Measurements from ENCODE around the gene KAZN. TPM values are rescaled to one million over a fixed set of nuclear protein-coding genes. Genes with fewer than 3 reads are reported as not detected.

Gene KAZN
- total RNA-seq, 2 donors from 2014 or later, result 9.8 to 12.2 TPM

GRCh38 chr1:15043934-15044333 lies 445.4 kb downstream of the KAZN start:
- no peak for DNase-seq
- Histone ChIP-seq H3K27me3 (no peaks in the 10 kb centered on the region), H3K4me1 (no peaks in the 10 kb centered on the region), H3K9me3 (no peaks in the 10 kb centered on the region), H3K27ac (no peak overlapping the region), H3K36me3 (no peaks in the 10 kb centered on the region), H3K4me3 (no peak overlapping the region), H3K9ac (ENCODE audit: low read depth in 2 of 2, low read length in 2 of 2) (no peak overlapping the region)
- TF ChIP-seq CTCF (IDR thresholded peaks at IDR 0.05), result no peak
- intact Hi-C loops (cut with DNase I), result no loop called here

DNA sequence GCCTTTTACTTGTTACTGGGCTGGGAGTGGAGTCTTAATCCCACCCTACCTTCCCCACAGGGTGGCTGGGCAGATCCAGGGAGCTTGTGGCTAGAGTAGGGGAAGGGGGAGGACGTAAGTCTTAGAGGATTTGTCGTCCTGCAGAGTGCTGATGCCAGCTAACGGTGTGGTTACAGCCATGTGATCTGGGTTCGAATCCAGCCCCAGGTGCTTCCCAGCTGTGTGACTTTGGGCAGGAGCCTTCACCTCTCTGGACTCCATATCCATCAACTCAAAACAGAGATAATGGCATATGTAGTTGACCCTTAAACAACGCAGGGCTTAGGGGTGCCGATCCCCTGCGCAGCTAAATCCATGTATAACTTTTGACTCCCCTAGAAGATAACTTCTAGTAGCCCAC lies 446.6 kb downstream of the KAZN start:
- Histone ChIP-seq H3K9me3 (no peaks in the 10 kb centered on the region), H3K4me3 (no peak overlapping the region), H3K9ac (ENCODE audit: low read depth in 2 of 2, low read length in 2 of 2) (no peak overlapping the region), H3K27ac (no peak overlapping the region), H3K27me3 (no peaks in the 10 kb centered on the region), H3K36me3 (no peaks in the 10 kb centered on the region), H3K4me1 (no peaks in the 10 kb centered on the region)
- DNase-seq, result no peak
- no peak for TF ChIP-seq CTCF (IDR thresholded peaks at IDR 0.05)
- intact Hi-C loops (cut with DNase I), result loop anchor here (5.0 kb wide), 1 partner anchor 268 kb away; no protein-coding TSS in a partner anchor

- TF ChIP-seq CTCF (IDR thresholded peaks at IDR 0.05), result peak; percentile 97
- no peaks in the 10 kb centered on the region for H3K4me1 ChIP-seq
- H3K9me3 ChIP-seq, result no peaks in the 10 kb centered on the region
- H3K27me3 ChIP-seq, result no peaks in the 10 kb centered on the region
- no peak overlapping the region for H3K4me3 ChIP-seq
- H3K36me3 ChIP-seq, result no peaks in the 10 kb centered on the region
- intact Hi-C loops (cut with DNase I), result loop anchor here (5.0 kb wide), 1 partner anchor 269 kb away; no protein-coding TSS in a partner anchor
- H3K27ac ChIP-seq, result no peak overlapping the region
- no peak overlapping the region for H3K9ac ChIP-seq (ENCODE audit: low read depth in 2 of 2, low read length in 2 of 2)
- DNase-seq, result peak; percentile 70
Measured at GRCh38 chr1:15046487-15047165, 448.1 kb downstream of the KAZN start.

DNA sequence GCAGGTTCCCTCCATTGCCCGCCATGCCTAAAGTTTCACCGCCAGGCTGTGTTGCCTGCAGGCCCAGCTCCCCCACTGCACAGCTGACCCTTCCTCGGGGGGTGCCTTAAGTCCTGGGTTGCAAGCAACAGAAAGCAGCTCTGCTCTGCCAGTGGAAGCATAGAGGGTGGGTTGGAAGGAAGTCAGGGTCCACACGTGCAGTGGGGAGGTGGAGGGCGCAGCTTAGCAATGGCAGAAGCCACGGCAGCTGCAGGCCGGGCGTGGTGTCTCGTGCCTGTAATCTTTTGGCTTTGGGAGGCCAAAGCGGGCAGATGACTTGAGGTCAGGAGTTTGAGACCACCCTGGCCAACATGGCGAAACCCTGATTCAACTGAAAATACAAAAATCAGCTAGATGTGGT lies 448.8 kb downstream of the KAZN start:
- Histone ChIP-seq H3K9me3 (no peaks in the 10 kb centered on the region), H3K4me1 (no peaks in the 10 kb centered on the region), H3K27ac (no peak overlapping the region), H3K36me3 (no peaks in the 10 kb centered on the region), H3K4me3 (no peak overlapping the region), H3K27me3 (no peaks in the 10 kb centered on the region), H3K9ac (ENCODE audit: low read depth in 2 of 2, low read length in 2 of 2) (no peak overlapping the region)
- intact Hi-C loops (cut with DNase I), result loop anchor here (5.0 kb wide), 1 partner anchor 270 kb away; no protein-coding TSS in a partner anchor
- no peak for TF ChIP-seq CTCF (IDR thresholded peaks at IDR 0.05)
- DNase-seq, result no peak

DNA sequence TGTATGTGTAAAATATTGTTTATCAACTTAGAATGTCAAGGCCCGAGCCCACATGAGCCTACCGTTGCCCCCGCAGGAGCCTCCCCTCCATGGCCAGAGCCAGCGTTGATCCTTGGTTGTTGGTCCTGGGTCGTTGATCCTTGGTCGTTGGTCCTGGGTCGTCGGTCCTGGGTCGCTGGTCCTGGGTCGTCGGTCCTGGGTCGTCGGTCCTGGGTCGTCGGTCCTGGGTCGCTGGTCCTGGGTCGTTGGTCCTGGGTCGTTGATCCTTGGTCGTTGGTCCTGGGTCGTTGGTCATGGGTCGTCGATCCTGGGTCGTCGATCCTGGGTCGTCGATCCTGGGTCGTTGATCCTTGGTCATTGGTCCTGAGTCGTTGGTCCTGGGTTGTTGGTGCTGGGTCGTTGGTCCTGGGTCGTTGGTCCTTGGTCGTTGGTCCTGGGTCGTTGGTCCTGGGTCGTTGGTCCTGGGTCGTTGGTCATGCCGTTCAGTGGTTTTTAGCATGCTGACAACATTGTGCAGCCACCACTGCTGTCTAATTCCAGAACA lies 450.0 kb downstream of the KAZN start:
- Histone ChIP-seq H3K27ac (no peak overlapping the region), H3K9ac (ENCODE audit: low read depth in 2 of 2, low read length in 2 of 2) (no peak overlapping the region), H3K27me3 (no peaks in the 10 kb centered on the region), H3K36me3 (no peaks in the 10 kb centered on the region), H3K4me3 (no peak overlapping the region), H3K4me1 (no peaks in the 10 kb centered on the region), H3K9me3 (no peaks in the 10 kb centered on the region)
- intact Hi-C loops (cut with DNase I), result loop anchor here (5.0 kb wide), 1 partner anchor 271 kb away; no protein-coding TSS in a partner anchor
- DNase-seq, result no peak
- no peak for TF ChIP-seq CTCF (IDR thresholded peaks at IDR 0.05)

All from colonic mucosa (tissue), 4 donors.